Neural crest cell (in vitro differentiated cells): ENCODE data around the gene CRIP1. TPM values are rescaled to one million over a fixed set of nuclear protein-coding genes. Genes with fewer than 3 reads are reported as not detected.

ENCODE experiments used
- DNase-seq: peaks from one replicate; pipeline ENCODE4 v3.0.0; 2021; ENCODE audit warnings: low read depth, mixed read lengths, low spot score
- H3K27ac Mint-ChIP-seq: one replicate; pipeline ENCODE4 v1.8.0; 2021; ENCODE audit warnings: mild to moderate bottlenecking, mixed read lengths; ENCODE audit not compliant: unreplicated experiment
- H3K27me3 Mint-ChIP-seq: 2 replicates; pipeline ENCODE4 v1.8.0; 2021; ENCODE audit warnings: low read depth, mild to moderate bottlenecking, mixed read lengths
- H3K36me3 Mint-ChIP-seq: 2 replicates; pipeline ENCODE4 v1.8.0; 2021; ENCODE audit warnings: low read depth, mild to moderate bottlenecking, mixed read lengths
- H3K4me1 Mint-ChIP-seq: 2 replicates; pipeline ENCODE4 v1.8.0; 2021; ENCODE audit warnings: mixed read lengths
- H3K4me3 Mint-ChIP-seq: one replicate; pipeline ENCODE4 v1.8.0; 2021; ENCODE audit warnings: mild to moderate bottlenecking, mixed read lengths
- H3K9me3 Mint-ChIP-seq: 2 replicates; pipeline ENCODE4 v1.8.0; 2021; ENCODE audit warnings: mixed read lengths
- total RNA-seq: library from RNA; stranded (reverse); gene quantifications from 2 replicates; pipeline ENCODE4 v1.2.1, GENCODE V29; 2021
- TF ChIP-seq, protein P1 (sequence below): fragments of 200-600 bp; sonication (generic); conservative IDR thresholded peaks from 2 replicates; pipeline ENCODE4 v1.5.0; 2021; ENCODE audit warnings: antibody characterized with exemption, mild to moderate bottlenecking

The CRIP1 gene
- total RNA-seq, 1 donor from 2014 or later, result 4.8 TPM

GRCh38 chr14:105528586-105529318 lies 42.1 kb downstream of the CRIP1 start:
- Mint-ChIP-seq H3K4me3 (peak overlapping the region; percentile 41), H3K27ac (no peak overlapping the region), H3K36me3 (no peaks in the 10 kb centered on the region), H3K27me3 (peaks cover 22% of the 10 kb centered on the region), H3K9me3 (no peaks in the 10 kb centered on the region), H3K4me1 (peaks cover 4% of the 10 kb centered on the region)
- no peak for DNase-seq
- TF ChIP-seq, protein P1, sequence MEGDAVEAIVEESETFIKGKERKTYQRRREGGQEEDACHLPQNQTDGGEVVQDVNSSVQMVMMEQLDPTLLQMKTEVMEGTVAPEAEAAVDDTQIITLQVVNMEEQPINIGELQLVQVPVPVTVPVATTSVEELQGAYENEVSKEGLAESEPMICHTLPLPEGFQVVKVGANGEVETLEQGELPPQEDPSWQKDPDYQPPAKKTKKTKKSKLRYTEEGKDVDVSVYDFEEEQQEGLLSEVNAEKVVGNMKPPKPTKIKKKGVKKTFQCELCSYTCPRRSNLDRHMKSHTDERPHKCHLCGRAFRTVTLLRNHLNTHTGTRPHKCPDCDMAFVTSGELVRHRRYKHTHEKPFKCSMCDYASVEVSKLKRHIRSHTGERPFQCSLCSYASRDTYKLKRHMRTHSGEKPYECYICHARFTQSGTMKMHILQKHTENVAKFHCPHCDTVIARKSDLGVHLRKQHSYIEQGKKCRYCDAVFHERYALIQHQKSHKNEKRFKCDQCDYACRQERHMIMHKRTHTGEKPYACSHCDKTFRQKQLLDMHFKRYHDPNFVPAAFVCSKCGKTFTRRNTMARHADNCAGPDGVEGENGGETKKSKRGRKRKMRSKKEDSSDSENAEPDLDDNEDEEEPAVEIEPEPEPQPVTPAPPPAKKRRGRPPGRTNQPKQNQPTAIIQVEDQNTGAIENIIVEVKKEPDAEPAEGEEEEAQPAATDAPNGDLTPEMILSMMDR, result no peak

DNA sequence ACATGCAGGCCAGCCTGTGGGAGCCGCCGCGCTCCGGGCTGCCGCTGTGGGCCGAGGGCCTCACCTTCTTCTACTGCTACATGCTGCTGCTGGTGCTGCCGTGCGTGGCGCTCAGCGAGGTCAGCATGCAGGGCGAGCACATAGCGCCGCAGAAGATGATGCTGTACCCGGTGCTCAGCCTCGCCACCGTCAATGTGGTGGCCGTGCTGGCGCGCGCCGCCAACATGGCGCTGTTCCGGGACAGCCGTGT lies 42.6 kb downstream of the CRIP1 start:
- Mint-ChIP-seq H3K27me3 (peaks cover 24% of the 10 kb centered on the region), H3K27ac (no peak overlapping the region), H3K9me3 (no peaks in the 10 kb centered on the region)

DNA sequence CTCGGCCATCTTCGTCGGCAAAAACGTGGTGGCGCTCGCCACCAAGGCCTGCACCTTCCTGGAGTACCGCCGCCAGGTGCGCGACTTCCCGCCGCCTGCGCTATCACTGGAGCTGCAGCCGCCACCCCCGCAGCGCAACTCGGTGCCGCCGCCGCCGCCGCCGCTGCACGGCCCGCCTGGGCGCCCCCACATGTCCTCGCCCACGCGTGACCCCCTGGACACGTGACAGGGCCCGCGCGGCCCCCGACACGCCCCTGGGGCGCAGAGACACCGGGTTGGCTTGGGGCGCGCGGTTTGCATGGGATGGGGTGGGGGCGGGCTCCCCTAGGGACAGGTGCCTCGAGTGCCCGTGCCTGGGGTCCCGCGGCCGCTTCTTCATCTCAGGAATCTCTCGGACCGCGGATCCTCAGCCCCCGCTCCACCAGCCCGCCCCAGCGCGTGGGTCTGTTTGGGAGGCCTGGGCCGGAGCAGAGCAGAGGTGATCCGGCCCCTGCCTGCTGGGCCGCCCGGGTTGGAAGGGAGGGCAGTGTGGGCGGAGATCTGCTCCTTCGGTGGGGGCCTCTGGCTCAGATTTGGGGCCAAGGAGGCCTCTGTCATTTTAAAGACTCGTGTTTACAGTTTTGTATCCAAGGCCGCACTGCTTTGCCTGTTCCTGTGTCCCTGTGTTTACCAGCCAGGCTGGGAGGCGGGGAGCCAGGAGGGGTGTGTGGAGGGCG lies 43.0 kb downstream of the CRIP1 start:
- Mint-ChIP-seq H3K36me3 (no peaks in the 10 kb centered on the region), H3K9me3 (no peaks in the 10 kb centered on the region), H3K27ac (no peak overlapping the region), H3K27me3 (peaks cover 21% of the 10 kb centered on the region), H3K4me1 (peaks cover 7% of the 10 kb centered on the region), H3K4me3 (peak overlapping the region; percentile 19)
- no peak for DNase-seq
- TF ChIP-seq, protein P1, result no peak

More for the DNA sequence above, 42.6 kb downstream of the CRIP1 start:
- H3K36me3 Mint-ChIP-seq, result no peaks in the 10 kb centered on the region
- no peak for DNase-seq
- peak overlapping the region; percentile 41 for H3K4me3 Mint-ChIP-seq
- TF ChIP-seq, protein P1, result no peak
- H3K4me1 Mint-ChIP-seq, result peaks cover 6% of the 10 kb centered on the region

- TF ChIP-seq, protein P1, result no peak
Observed at GRCh38 chr14:105530285-105531087, 43.8 kb downstream of the CRIP1 start.

DNA sequence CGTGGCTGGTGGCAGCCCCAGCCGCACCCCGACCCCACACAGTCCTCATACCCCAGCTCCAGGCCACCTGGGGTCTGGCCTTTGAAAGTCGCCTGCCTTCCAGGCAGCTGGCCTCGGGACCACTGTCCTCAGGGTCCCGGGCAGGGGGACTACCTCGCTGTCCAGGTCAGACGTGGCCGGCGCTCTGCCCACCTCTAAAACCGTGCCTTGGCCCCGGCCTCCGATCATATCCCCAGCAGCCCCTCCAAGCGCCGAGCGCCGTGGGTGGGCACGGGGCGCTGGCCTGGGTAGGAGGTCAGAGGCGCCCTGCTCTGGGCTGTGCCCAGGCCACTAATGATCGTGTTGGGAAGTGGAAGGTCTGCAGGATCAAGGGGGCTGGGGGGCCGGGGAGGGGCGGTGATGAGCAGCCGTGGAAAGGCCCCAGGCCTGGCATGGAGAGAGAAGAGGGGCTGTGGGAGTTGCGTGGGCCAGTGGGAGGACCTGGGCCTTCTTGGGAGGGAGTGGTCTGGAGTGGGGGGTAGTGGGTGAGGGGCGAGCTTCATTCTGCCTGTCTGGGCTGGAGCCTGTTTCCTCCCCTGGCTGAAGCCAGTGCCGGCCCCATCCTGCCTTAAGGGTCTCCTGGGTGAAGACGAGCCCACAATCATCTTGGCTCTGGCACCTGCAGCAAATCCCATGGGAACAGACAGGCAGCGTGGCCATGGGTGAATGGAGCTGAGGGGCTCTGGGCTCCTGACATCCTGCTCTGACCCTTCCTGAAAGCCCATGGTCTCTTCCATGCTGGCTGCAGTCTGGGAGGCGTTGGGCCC lies 44.6 kb downstream of the CRIP1 start:
- no peak overlapping the region for H3K27ac Mint-ChIP-seq
- H3K4me3 Mint-ChIP-seq, result peak overlapping the region; percentile 12
- TF ChIP-seq, protein P1, result no peak
- peaks cover 25% of the 10 kb centered on the region for H3K27me3 Mint-ChIP-seq
- H3K9me3 Mint-ChIP-seq, result no peaks in the 10 kb centered on the region
- peaks cover 7% of the 10 kb centered on the region for H3K4me1 Mint-ChIP-seq
- H3K36me3 Mint-ChIP-seq, result no peaks in the 10 kb centered on the region
- no peak for DNase-seq

More at GRCh38 chr14:105530285-105531087, 43.8 kb downstream of the CRIP1 start:
- no peaks in the 10 kb centered on the region for H3K9me3 Mint-ChIP-seq
- H3K27me3 Mint-ChIP-seq, result peaks cover 22% of the 10 kb centered on the region
- DNase-seq, result no peak
- no peak overlapping the region for H3K27ac Mint-ChIP-seq
- H3K4me3 Mint-ChIP-seq, result peak overlapping the region; percentile 12
- H3K36me3 Mint-ChIP-seq, result no peaks in the 10 kb centered on the region
- H3K4me1 Mint-ChIP-seq, result peaks cover 7% of the 10 kb centered on the region
